HuH-7.5 (cell line): ENCODE results near the gene PPL.
"Not testable (repeated sequence)": the region's sequence is repeated elsewhere in the genome, so short reads cannot be mapped to it uniquely, and the experiment has no call there.

Experiments
- DNase-seq: peaks from one replicate; pipeline ENCODE4 v3.0.0; 2011; ENCODE audit warnings: low spot score

The PPL gene, protein sequence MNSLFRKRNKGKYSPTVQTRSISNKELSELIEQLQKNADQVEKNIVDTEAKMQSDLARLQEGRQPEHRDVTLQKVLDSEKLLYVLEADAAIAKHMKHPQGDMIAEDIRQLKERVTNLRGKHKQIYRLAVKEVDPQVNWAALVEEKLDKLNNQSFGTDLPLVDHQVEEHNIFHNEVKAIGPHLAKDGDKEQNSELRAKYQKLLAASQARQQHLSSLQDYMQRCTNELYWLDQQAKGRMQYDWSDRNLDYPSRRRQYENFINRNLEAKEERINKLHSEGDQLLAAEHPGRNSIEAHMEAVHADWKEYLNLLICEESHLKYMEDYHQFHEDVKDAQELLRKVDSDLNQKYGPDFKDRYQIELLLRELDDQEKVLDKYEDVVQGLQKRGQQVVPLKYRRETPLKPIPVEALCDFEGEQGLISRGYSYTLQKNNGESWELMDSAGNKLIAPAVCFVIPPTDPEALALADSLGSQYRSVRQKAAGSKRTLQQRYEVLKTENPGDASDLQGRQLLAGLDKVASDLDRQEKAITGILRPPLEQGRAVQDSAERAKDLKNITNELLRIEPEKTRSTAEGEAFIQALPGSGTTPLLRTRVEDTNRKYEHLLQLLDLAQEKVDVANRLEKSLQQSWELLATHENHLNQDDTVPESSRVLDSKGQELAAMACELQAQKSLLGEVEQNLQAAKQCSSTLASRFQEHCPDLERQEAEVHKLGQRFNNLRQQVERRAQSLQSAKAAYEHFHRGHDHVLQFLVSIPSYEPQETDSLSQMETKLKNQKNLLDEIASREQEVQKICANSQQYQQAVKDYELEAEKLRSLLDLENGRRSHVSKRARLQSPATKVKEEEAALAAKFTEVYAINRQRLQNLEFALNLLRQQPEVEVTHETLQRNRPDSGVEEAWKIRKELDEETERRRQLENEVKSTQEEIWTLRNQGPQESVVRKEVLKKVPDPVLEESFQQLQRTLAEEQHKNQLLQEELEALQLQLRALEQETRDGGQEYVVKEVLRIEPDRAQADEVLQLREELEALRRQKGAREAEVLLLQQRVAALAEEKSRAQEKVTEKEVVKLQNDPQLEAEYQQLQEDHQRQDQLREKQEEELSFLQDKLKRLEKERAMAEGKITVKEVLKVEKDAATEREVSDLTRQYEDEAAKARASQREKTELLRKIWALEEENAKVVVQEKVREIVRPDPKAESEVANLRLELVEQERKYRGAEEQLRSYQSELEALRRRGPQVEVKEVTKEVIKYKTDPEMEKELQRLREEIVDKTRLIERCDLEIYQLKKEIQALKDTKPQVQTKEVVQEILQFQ (N-terminal part only)

GRCh38 chr16:4936991-4937781 is at the start of gene PPL:
Gene PPL, minus strand, starts transcription at chr16:4937148. Its CDS starts 103 bp downstream, at chr16:4937045.
- peak; percentile 72 for DNase-seq

GRCh38 chr16:4984174-4984990 is 47.4 kb upstream of the PPL start:
- no peak for DNase-seq

GRCh38 chr16:4982056-4982867 is 45.3 kb upstream of the PPL start:
- DNase-seq = no peak

DNA sequence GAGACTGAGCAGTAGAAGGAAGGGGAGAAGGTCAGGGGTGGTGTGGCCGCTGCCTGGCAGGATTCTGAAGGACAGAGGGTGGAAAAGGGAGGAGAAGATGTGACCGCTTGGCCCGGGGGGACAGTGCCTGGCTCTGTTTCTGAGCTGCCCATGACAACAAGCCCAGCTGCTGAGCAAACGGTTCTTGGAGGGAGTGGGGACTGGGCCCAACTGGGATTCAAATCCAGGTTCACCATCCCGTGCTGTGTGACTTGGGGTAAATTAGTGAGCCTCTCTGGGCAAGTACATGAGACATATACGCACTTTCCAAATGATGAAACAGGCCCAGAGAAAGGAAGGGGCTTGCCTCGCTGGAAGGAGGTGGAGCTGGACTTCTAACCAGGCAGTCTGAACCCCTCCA is 44.5 kb upstream of the PPL start:
- no peak for DNase-seq

DNA sequence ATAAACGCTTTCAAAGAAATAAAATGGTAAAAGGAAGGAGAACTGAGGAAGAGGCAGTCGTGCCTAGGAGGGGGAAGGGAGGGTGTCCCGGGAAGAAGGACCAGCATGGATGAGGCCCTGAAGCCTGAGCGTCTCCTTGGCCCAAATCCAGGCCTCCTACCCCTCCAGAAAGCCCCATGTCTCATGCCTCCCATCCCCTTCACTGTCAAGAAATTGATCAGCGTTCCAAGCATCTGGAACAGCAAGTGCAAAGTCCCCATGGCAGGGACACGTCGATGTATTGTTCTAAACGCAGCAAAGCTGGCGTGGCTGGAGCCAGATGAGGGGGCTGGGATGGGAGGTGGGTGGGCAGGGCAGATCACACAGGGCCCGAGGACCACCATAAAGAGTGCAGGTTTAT is 43.7 kb upstream of the PPL start:
- DNase-seq = no peak

GRCh38 chr16:4979736-4980660 is 43.0 kb upstream of the PPL start:
- no peak for DNase-seq

- no peak for DNase-seq
Measured at GRCh38 chr16:4979164-4979563, 42.2 kb upstream of the PPL start.

DNA sequence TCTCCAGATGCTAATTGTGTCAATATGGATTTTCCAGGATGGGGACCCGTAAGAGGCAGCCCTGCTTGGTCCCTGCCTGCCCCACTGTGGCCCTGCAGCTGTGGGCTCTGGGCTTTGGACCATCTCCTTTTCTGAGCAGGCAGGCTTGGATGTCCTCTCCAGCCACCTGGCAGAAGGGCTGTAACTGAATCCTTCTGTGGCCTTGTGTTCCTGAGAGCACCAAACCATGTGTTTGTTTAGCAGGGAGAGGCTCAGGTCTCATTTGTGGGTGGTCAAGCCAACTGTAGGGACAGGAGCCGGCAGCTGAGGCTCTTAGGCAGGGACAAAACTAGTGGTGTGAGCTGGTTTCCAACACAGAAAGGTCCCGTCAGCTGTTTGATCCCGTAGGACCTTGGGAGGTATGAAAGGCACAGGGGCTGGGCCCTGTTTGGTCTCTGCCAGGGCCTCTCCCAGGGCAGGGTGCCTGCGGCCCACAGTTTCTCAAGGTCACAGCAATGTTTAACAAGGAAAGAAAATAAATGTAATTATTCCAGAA is 39.7 kb upstream of the PPL start:
- DNase-seq = no peak

DNA sequence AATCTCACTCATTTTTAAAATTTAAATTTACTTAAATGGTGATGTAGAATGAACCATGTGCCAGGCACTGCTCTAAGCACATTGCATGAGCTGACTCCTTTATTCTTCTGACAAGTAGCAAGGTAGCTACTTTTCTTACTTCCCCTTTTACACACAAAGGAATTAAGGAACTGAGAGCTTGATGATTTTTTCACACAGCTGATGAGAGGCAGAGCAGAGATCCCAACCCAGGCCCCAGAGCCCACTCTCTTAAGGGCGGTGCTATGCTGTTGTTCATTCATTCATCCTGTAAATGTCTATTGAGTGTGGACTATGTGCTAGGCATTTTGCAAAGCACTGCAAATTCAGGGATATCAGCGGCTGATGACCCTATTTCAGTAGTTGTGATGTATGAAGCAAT is 39.1 kb upstream of the PPL start:
- DNase-seq = no peak

- DNase-seq = no peak
Measured at GRCh38 chr16:4972938-4973587, 36.1 kb upstream of the PPL start.

DNA sequence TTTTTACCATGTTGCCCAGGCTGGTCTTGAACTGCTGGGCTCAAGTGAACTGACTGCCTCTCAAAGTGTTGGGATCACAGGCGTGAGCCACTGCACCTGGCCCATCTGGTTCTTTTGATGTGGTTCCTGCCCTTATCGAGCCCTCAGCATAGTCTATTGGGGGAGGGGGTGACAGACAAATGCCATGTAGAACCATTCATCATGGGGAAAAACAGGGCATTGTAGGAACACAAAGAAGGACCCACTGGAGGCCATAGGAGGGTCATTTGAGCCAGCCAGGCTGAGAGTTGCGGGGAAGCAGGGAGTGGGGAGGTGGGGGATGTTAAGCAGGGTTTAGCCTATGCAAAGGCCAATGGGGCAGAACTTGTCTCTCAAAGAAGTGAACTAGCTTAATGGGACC is 33.1 kb upstream of the PPL start:
- no peak for DNase-seq

- no peak for DNase-seq
Measured at GRCh38 chr16:4968879-4969483, 32.0 kb upstream of the PPL start.

DNA sequence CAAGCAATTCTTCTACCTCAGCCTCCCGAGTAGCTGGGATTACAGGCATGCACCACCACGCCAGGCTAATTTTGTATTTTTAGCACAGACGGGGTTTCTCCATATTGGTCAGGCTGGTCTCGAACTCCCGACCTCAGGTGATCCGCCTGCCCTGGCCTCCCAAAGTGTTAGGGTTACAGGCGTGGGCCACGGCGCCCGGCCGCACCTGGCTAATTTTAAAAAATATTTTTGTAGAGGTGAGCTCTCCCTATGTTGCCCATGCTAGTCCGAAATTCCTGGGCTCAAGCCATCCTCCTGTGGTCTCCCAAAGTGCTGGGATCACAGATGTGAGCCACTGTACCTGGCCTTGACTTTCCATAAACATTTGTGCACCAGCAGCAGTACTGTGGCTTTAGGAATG is 31.3 kb upstream of the PPL start:
- DNase-seq = not testable (repeated sequence)

DNA sequence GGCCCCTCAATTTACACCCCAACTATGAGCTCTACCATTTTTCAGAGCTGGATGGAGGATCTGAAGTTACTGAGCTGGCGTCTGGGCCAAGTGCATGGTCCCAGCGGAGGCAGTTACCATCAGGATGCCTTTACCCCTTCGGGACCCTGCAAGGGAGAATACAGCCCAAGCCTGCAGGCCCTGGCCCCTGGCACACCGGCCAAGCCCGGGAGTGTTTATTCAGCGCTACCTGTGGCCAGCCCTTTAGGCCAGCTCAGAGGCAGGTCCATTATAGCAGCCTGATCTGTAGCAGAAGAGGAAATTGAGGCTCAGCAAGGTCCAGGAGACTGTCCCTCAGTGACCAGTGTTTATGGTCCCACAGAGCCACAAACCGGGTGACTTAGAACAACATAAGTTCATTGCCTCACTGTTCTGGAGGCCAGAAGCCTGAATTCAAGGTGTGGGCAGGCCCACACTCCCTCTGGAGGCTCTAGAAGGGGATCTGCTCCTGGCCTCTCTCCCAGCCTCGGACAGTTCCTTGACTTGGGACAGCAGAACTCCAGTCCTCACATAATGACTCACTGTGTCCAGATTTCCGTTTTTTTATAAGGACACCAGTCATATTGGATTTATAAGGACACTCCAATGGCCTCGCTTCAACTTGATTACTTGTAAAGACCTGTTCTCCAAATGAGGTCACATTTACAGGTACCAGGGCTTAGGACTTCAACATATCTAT is 29.9 kb upstream of the PPL start:
- no peak for DNase-seq

GRCh38 chr16:4963527-4963926 is 26.6 kb upstream of the PPL start:
- not testable (repeated sequence) for DNase-seq

GRCh38 chr16:4962716-4963115 is 25.8 kb upstream of the PPL start:
- no peak for DNase-seq

- DNase-seq = no peak
Measured at GRCh38 chr16:4960579-4960978, 23.6 kb upstream of the PPL start.
